ENCODE measurements around the gene MYO15A.

GRCh38 chr17:18064053-18064452 lies 44.5 kb upstream of the MYO15A start:
- no peak for TF ChIP-seq CTCF (conservative IDR thresholded peaks at IDR 0.05; ENCODE audit: low read length)
- TF ChIP-seq EZH2phosphoT487 (IDR thresholded peaks at IDR 0.05; ENCODE audit: borderline replicate concordance, low read depth, low read length): no peak
